ENCODE results near the gene SLC15A1. TPM values are rescaled to one million over a fixed set of nuclear protein-coding genes. Genes with fewer than 3 reads are reported as not detected.

SLC15A1 gene
- polyA plus RNA-seq, 3 donors, result not detected

DNA sequence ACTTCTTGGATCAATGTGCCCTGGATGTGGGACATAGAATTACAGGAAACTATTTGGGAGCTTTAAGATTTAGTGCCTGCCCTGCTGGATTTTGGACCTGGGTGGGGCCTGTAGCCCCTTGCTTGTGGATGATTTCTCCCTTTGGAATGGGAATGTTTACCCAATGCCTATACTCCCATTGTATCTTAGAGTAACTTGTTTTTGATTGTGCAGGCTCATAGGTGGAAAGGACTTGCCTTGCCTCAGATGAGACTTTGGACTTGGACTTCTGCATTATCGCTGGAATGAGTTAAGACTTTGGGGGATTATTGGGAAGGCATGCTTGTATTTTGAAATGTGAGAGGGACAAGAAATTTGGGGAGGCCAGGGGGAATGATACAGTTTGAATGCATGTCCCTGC, 13.5 kb downstream of the SLC15A1 start:
- Mint-ChIP-seq H3K27me3 (ENCODE audit: low read depth in 3 of 3) (peaks cover 0 to 2% (median 2%) of the 10 kb centered on the region in 3 donors), H3K4me3 (no peak overlapping the region), H3K4me1 (no peaks in the 10 kb centered on the region), H3K36me3 (no peaks in the 10 kb centered on the region), H3K27ac (no peak overlapping the region), H3K9me3 (peaks cover 9 to 22% (median 11%) of the 10 kb centered on the region in 7 donors)
- TF ChIP-seq, protein P1, sequence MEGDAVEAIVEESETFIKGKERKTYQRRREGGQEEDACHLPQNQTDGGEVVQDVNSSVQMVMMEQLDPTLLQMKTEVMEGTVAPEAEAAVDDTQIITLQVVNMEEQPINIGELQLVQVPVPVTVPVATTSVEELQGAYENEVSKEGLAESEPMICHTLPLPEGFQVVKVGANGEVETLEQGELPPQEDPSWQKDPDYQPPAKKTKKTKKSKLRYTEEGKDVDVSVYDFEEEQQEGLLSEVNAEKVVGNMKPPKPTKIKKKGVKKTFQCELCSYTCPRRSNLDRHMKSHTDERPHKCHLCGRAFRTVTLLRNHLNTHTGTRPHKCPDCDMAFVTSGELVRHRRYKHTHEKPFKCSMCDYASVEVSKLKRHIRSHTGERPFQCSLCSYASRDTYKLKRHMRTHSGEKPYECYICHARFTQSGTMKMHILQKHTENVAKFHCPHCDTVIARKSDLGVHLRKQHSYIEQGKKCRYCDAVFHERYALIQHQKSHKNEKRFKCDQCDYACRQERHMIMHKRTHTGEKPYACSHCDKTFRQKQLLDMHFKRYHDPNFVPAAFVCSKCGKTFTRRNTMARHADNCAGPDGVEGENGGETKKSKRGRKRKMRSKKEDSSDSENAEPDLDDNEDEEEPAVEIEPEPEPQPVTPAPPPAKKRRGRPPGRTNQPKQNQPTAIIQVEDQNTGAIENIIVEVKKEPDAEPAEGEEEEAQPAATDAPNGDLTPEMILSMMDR (IDR thresholded peaks at IDR 0.05), result no peak
- no peak overlapping the region for H2AFZ ChIP-seq (ENCODE audit: insufficient read depth, low read depth, low read length, poor library complexity, severe bottlenecking)
- no peaks in the 10 kb centered on the region for H3K27me3 ChIP-seq (ENCODE audit: control insufficient read depth in 2 of 2, insufficient read depth in 2 of 2, low read length in 2 of 2)
- DNase-seq, result no peak
- H3K79me2 ChIP-seq (ENCODE audit: insufficient read depth, low read length), result no peaks in the 10 kb centered on the region
- H3K9ac ChIP-seq (ENCODE audit: insufficient read depth, low read length, poor library complexity, severe bottlenecking), result no peak overlapping the region
- no peaks in the 10 kb centered on the region for H4K20me1 ChIP-seq (ENCODE audit: insufficient read depth, low read length)
- no peak overlapping the region for H3K4me2 ChIP-seq (replicated peaks; ENCODE audit: extremely low read depth, low read length, poor library complexity, severe bottlenecking)
- H3K4me3 ChIP-seq (replicated peaks in 1 of 3; ENCODE audit: low read depth in 2 of 3, low read length in 3 of 3), result no peak overlapping the region
- no peaks in the 10 kb centered on the region for H3K36me3 ChIP-seq (replicated peaks in 1 of 2; ENCODE audit: control insufficient read depth in 1 of 2, insufficient read depth in 2 of 2, low read length in 2 of 2)
- H3K9me3 ChIP-seq (replicated peaks in 1 of 2; ENCODE audit: control insufficient read depth in 1 of 2, insufficient read depth in 1 of 2, low read length in 2 of 2), result peaks cover 0 to 10% of the 10 kb centered on the region in 2 donors
- WGBS (ENCODE audit: insufficient coverage), result no CpG with 5 or more reads among the region's 1 CpG
- H3K4me1 ChIP-seq (ENCODE audit: control insufficient read depth in 1 of 2, insufficient read depth in 2 of 2, low read length in 2 of 2), result no peaks in the 10 kb centered on the region
- H3K27ac ChIP-seq (ENCODE audit: low read depth in 1 of 2, low read length in 2 of 2), result no peak overlapping the region
- intact Hi-C loops (cut with micrococcal nuclease), result no loop called here

DNA sequence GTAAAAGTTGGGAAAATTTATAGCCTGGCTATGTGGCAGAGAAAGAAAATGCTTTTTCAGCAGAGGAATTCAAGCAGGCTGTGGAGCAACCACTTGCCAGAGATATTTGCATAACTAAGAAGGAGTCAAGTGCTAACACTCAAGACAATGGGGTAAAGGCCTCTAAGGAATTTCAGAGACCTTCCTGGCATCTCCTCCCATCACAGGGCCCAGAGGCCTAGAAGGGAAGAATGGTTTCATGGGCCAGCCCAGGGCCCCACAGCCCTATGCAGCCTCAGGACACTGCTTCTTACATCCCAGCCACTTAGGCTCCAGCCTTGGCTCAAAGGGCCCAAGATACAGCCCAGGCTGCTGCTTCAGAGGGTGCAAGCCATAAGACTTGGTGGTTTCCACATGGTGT, 14.3 kb downstream of the SLC15A1 start:
- no peaks in the 10 kb centered on the region for H3K4me1 ChIP-seq (ENCODE audit: control insufficient read depth in 1 of 2, insufficient read depth in 2 of 2, low read length in 2 of 2)
- H3K27me3 ChIP-seq (ENCODE audit: control insufficient read depth in 2 of 2, insufficient read depth in 2 of 2, low read length in 2 of 2), result no peaks in the 10 kb centered on the region
- intact Hi-C loops (cut with micrococcal nuclease), result no loop called here
- H3K4me2 ChIP-seq (replicated peaks; ENCODE audit: extremely low read depth, low read length, poor library complexity, severe bottlenecking), result no peak overlapping the region
- H3K9me3 Mint-ChIP-seq, result peaks cover 9 to 23% (median 14%) of the 10 kb centered on the region in 7 donors
- no peak overlapping the region for H2AFZ ChIP-seq (ENCODE audit: insufficient read depth, low read depth, low read length, poor library complexity, severe bottlenecking)
- no peaks in the 10 kb centered on the region for H4K20me1 ChIP-seq (ENCODE audit: insufficient read depth, low read length)
- no peak overlapping the region for H3K27ac ChIP-seq (ENCODE audit: low read depth in 1 of 2, low read length in 2 of 2)
- no peaks in the 10 kb centered on the region for H3K4me1 Mint-ChIP-seq
- H3K27ac Mint-ChIP-seq, result peak overlapping the region in 1 of 7 donors; percentile 26
- no peak for DNase-seq
- TF ChIP-seq, protein P1 (IDR thresholded peaks at IDR 0.05), result no peak
- no peaks in the 10 kb centered on the region for H3K36me3 ChIP-seq (replicated peaks in 1 of 2; ENCODE audit: control insufficient read depth in 1 of 2, insufficient read depth in 2 of 2, low read length in 2 of 2)
- H3K4me3 ChIP-seq (replicated peaks in 1 of 3; ENCODE audit: low read depth in 2 of 3, low read length in 3 of 3), result no peak overlapping the region
- H3K27me3 Mint-ChIP-seq (ENCODE audit: low read depth in 3 of 3), result peaks cover 0 to 2% (median 0%) of the 10 kb centered on the region in 3 donors
- H3K9me3 ChIP-seq (replicated peaks in 1 of 2; ENCODE audit: control insufficient read depth in 1 of 2, insufficient read depth in 1 of 2, low read length in 2 of 2), result peaks cover 0 to 10% of the 10 kb centered on the region in 2 donors
- no peak overlapping the region for H3K4me3 Mint-ChIP-seq
- H3K9ac ChIP-seq (ENCODE audit: insufficient read depth, low read length, poor library complexity, severe bottlenecking), result no peak overlapping the region
- no peaks in the 10 kb centered on the region for H3K79me2 ChIP-seq (ENCODE audit: insufficient read depth, low read length)
- H3K36me3 Mint-ChIP-seq, result no peaks in the 10 kb centered on the region

Data from CD14-positive monocyte (primary cell).